A549 (cell line): ENCODE data around the gene TCF4. TPM values are rescaled to one million over a fixed set of nuclear protein-coding genes. Genes with fewer than 3 reads are reported as not detected.
A peak's percentile ranks its signal among the peaks of the same experiment; 100 is the strongest.

ENCODE experiments used
- ATAC-seq, 2 experiments: fragments of 200-7000 bp in 1 of 2; fragments of >200 bp in 1 of 2; cut with Nextera tagmentation in 1 of 2; cut with Tn5 transposase in 1 of 2; 3 replicates each; pipeline versions ENCODE4 v1.8.0 to v1.9.1; 2018 to 2020; ENCODE audit warnings: mild to moderate bottlenecking in 1 of 2, moderate library complexity in 1 of 2
- CTCF ChIA-PET: fragments of 300-600 bp; sonication (Branson Sonifier 250); formaldehyde crosslinking; extraction: SDS; loops from one replicate; lab custom pipeline; 2021; ENCODE audit warnings: antibody characterized with exemption, inconsistent platforms; lab: Yijun Ruan, JAX
- POLR2A ChIA-PET: fragments of 350-600 bp; formaldehyde crosslinking; extraction: SDS; loops from one replicate; lab custom pipeline; 2021; ENCODE audit warnings: antibody characterized with exemption, inconsistent platforms; lab: Yijun Ruan, JAX
- DNase-seq, 2 experiments: peaks; one replicate each; pipeline versions ENCODE4 v3.0.0 to v3.0.0-alpha.2; 2011 to 2016; ENCODE audit warnings: low read depth in 1 of 2, low spot score in 1 of 2
- FAIRE-seq: peaks from 2 replicates; lab custom pipeline; 2011; peaks lifted over from hg19 to GRCh38; lab: Jason Lieb, UNC
- H3K27ac ChIP-seq, 2 experiments: fragments of >200 bp; sonication (Bioruptor Twin); formaldehyde crosslinking; 3 replicates each; pipeline ENCODE4 v1.5.1; 2016 to 2017
- H3K4me1 ChIP-seq: fragments of >200 bp; sonication (Bioruptor Twin); formaldehyde crosslinking; 3 replicates; pipeline ENCODE4 v1.6.1; 2016
- H3K4me2 ChIP-seq: fragments of >200 bp; sonication (Bioruptor Twin); formaldehyde crosslinking; 3 replicates; pipeline ENCODE4 v1.6.1; 2016
- H3K4me3 ChIP-seq: fragments of >200 bp; sonication (Bioruptor Twin); formaldehyde crosslinking; 3 replicates; pipeline ENCODE4 v1.5.1; 2016
- H3K9me3 ChIP-seq: fragments of >200 bp; sonication (Bioruptor Twin); formaldehyde crosslinking; 3 replicates; pipeline ENCODE4 v1.6.1; 2016
- BHLHE40 ChIP-seq: IDR thresholded peaks from 2 replicates; pipeline ENCODE4 v1.6.1; 2012; ENCODE audit warnings: low read depth, low read length, inconsistent platforms
- CEBPB ChIP-seq, 2 experiments: fragments of >200 bp in 1 of 2; sonication (Bioruptor Twin) in 1 of 2; formaldehyde crosslinking in 1 of 2; IDR thresholded peaks; 2 replicates each; pipeline ENCODE4 v1.6.1; 2012 to 2016
- CHD4 ChIP-seq: fragments of 200-600 bp; sonication (generic); IDR thresholded peaks from 2 replicates; pipeline ENCODE4 v1.6.1; 2016; ENCODE audit warnings: antibody characterized with exemption, mild to moderate bottlenecking, borderline replicate concordance
- EP300 ChIP-seq, 2 experiments: fragments of >200 bp; sonication (Bioruptor Twin); formaldehyde crosslinking; IDR thresholded peaks; 2 replicates in 1 of 2; 3 replicates in 1 of 2; pipeline ENCODE4 v1.6.1; 2016 to 2017
- FOSL2 ChIP-seq, 2 experiments: fragments of 450-650 bp in 1 of 2; fragments of >200 bp in 1 of 2; sonication (Bioruptor Twin) in 1 of 2; formaldehyde crosslinking; IDR thresholded peaks; 2 replicates each; pipeline versions ENCODE4 v1.5.0 to v1.6.1; 2016 to 2020; ENCODE audit warnings: mild to moderate bottlenecking in 1 of 2, moderate library complexity in 1 of 2
- GATA3 ChIP-seq: IDR thresholded peaks from 2 replicates; pipeline ENCODE4 v1.6.1; 2012; ENCODE audit warnings: borderline replicate concordance
- HEYL ChIP-seq: fragments of 250-450 bp; sonication (Bioruptor Pico); IDR thresholded peaks from 2 replicates; pipeline ENCODE4 v1.8.0; 2021; ENCODE audit warnings: mild to moderate bottlenecking, moderate library complexity
- HOXA7 ChIP-seq: fragments of 250-450 bp; sonication (Bioruptor Pico); IDR thresholded peaks from 2 replicates; pipeline ENCODE4 v1.5.0; 2020; ENCODE audit warnings: mild to moderate bottlenecking, moderate library complexity
- KDM1A ChIP-seq: fragments of 200-600 bp; sonication (generic); IDR thresholded peaks from 2 replicates; pipeline ENCODE4 v1.6.1; 2016; ENCODE audit warnings: low read depth, mild to moderate bottlenecking
- NFE2L2 ChIP-seq: fragments of 150-350 bp; conservative IDR thresholded peaks from 2 replicates; pipeline ENCODE4 v1.6.1; 2014; ENCODE audit warnings: low read length
- NPAS2 ChIP-seq: fragments of 250-450 bp; sonication (Bioruptor Pico); IDR thresholded peaks from 2 replicates; pipeline ENCODE4 v1.8.0; 2022; ENCODE audit warnings: mild to moderate bottlenecking, moderate library complexity, borderline replicate concordance
- POLR2A ChIP-seq: IDR thresholded peaks from 2 replicates; pipeline ENCODE4 v1.6.1; 2012; ENCODE audit warnings: mild to moderate bottlenecking, low read length
- POLR2AphosphoS2 ChIP-seq: conservative IDR thresholded peaks from 2 replicates; pipeline ENCODE4 v1.6.1; 2012; ENCODE audit warnings: low read length, improper control_type of control experiment, inconsistent platforms
- RAD21 ChIP-seq, 2 experiments: fragments of >200 bp in 1 of 2; sonication (Bioruptor Twin) in 1 of 2; formaldehyde crosslinking in 1 of 2; IDR thresholded peaks in 1 of 2; conservative IDR thresholded peaks in 1 of 2; 2 replicates in 1 of 2; 3 replicates in 1 of 2; pipeline ENCODE4 v1.6.1; 2012 to 2018; ENCODE audit warnings: inconsistent platforms in 1 of 2
- RARB ChIP-seq: fragments of 250-450 bp; sonication (Bioruptor Pico); IDR thresholded peaks from 2 replicates; pipeline ENCODE4 v1.8.0; 2021; ENCODE audit warnings: mild to moderate bottlenecking, moderate library complexity
- RNF2 ChIP-seq: fragments of 200-600 bp; sonication (generic); IDR thresholded peaks from 2 replicates; pipeline ENCODE4 v1.6.1; 2016; ENCODE audit warnings: low read depth, mild to moderate bottlenecking, antibody characterized with exemption, moderate library complexity, borderline replicate concordance
- WGBS: methylation state at CpG from one replicate; pipeline ENCODE4 v1.1.6; 2017; ENCODE audit errors: missing lambda C conversion rate; 5-methylcytosine and 5-hydroxymethylcytosine counted together
- polyA plus RNA-seq, 4 experiments: library from polyadenylated mRNA; depleted of rRNA in 3 of 4; stranded (reverse); fragments of >200 nt; fragmentation: RNase III in 1 of 4; extraction: RNeasy Plus Mini Kit Qiagen cat#74134 plus additional on column Dnase treatment in 1 of 4; gene quantifications; 2 replicates in 3 of 4; 3 replicates in 1 of 4; pipeline ENCODE4 v1.2.3, GENCODE V29; 2011 to 2017
- TF ChIP-seq, protein P1 (sequence below): fragments of >200 bp; sonication (Bioruptor Twin); formaldehyde crosslinking; IDR thresholded peaks from 3 replicates; pipeline ENCODE4 v1.5.1; 2016
- TF ChIP-seq, protein P2 (sequence below): fragments of 200-600 bp; sonication (generic); IDR thresholded peaks from 2 replicates; pipeline ENCODE4 v1.6.1; 2016; ENCODE audit warnings: antibody characterized with exemption, mild to moderate bottlenecking, moderate library complexity
- TF ChIP-seq, protein P3 (sequence below): fragments of >200 bp; sonication (Bioruptor Twin); formaldehyde crosslinking; IDR thresholded peaks from 3 replicates; pipeline ENCODE4 v1.6.1; 2016
- TF ChIP-seq, protein P4 (sequence below): IDR thresholded peaks from 2 replicates; pipeline ENCODE4 v1.6.1; 2012

Gene TCF4
- polyA plus RNA-seq, 2 of the 4 experiments (the other 2 are of a cell fraction): 3.0 to 4.0 TPM

DNA sequence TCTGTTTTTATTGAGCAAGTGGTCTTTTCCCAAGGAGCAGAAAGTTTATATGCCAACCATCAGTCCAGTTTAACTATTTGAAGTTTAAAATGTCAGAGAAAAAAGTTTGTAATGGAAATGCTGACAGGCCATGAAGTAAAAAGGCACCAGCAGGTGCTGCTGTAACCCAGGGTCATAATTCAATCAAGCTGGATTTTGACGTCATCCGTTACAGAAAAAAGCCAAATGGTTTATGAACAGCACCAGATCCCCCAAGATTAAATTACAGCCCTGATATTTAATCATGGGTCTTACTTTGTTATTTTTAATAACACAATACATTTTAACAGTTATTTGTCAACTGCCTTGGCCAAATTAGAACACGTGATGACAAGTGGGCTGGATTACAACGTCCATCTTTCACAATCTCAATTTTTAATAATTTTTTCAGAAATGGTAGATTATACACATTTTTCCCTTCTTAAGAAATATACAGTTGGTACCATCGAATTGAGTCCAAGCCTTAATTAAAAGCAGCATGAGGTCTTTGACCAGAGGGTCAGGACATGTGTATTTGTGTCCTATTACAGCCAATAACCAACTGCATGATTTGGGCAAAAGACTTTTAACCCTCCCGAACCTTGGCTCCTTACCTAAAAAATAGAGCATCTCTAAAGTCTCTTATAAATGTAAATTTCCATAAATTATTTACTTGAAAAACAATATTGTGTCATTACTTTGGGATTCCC, 10.0 kb downstream of the TCF4 start:
- no peak for ATAC-seq
- 57% methylated on average over 6 of the region's 6 CpGs for WGBS
- Histone ChIP-seq H3K9me3 (no peaks in the 10 kb centered on the region), H3K4me2 (no peak overlapping the region), H3K27ac (no peak overlapping the region), H3K4me3 (no peak overlapping the region), H3K4me1 (no peaks in the 10 kb centered on the region)
- TF ChIP-seq RAD21 (conservative IDR thresholded peaks at IDR 0.05 in 1 of 2, IDR thresholded peaks at IDR 0.05 in 1 of 2): peak in 1 of 2 experiments; percentile 28; a peak in 2 of 5 replicates
- no peak for TF ChIP-seq NFE2L2
- TF ChIP-seq, protein P1, sequence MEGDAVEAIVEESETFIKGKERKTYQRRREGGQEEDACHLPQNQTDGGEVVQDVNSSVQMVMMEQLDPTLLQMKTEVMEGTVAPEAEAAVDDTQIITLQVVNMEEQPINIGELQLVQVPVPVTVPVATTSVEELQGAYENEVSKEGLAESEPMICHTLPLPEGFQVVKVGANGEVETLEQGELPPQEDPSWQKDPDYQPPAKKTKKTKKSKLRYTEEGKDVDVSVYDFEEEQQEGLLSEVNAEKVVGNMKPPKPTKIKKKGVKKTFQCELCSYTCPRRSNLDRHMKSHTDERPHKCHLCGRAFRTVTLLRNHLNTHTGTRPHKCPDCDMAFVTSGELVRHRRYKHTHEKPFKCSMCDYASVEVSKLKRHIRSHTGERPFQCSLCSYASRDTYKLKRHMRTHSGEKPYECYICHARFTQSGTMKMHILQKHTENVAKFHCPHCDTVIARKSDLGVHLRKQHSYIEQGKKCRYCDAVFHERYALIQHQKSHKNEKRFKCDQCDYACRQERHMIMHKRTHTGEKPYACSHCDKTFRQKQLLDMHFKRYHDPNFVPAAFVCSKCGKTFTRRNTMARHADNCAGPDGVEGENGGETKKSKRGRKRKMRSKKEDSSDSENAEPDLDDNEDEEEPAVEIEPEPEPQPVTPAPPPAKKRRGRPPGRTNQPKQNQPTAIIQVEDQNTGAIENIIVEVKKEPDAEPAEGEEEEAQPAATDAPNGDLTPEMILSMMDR: 0 out of 3 replicates have a peak, but pooled peaks have one; percentile 17
- ChIA-PET POLR2A (no interaction called here), CTCF (interaction anchor here (1.3 kb wide), 1 partner anchor 162 kb away, joined by 3 read pairs; no protein-coding TSS in a partner anchor)
- peak in 1 of 2 experiments; percentile 2 for DNase-seq
- FAIRE-seq: no peak

DNA sequence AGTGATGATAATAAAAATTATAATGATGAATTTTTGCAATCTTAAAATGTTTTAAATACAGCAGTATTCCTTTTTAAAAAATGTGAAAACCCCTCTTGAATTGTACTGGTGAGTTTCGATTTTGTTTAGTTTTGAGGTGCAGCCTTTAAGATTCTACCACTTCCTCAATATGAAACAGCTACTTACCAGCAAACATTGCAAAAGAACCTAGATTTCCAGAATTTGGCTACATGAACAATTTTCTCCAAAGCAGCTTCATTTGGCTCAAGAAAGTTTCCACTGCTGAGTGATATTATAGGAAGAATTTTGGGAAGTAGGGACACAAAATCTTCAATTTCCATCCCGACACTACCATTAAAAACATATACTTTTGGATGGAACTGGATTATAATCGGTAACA, 12.0 kb downstream of the TCF4 start:
- FAIRE-seq (no peak), ATAC-seq (no peak), DNase-seq (no peak)
- Histone ChIP-seq H3K4me1 (no peaks in the 10 kb centered on the region), H3K4me3 (no peak overlapping the region), H3K27ac (no peak overlapping the region), H3K4me2 (no peak overlapping the region), H3K9me3 (no peaks in the 10 kb centered on the region)
- whole genome bisulfite sequencing: 69% methylated on average over 3 of the region's 3 CpGs
- POLR2A ChIA-PET: no interaction called here
- CTCF ChIA-PET: interaction anchor here (0.8 kb wide), 1 partner anchor 1155 kb away, joined by 3 read pairs; no protein-coding TSS in a partner anchor
- TF ChIP-seq, protein P2, sequence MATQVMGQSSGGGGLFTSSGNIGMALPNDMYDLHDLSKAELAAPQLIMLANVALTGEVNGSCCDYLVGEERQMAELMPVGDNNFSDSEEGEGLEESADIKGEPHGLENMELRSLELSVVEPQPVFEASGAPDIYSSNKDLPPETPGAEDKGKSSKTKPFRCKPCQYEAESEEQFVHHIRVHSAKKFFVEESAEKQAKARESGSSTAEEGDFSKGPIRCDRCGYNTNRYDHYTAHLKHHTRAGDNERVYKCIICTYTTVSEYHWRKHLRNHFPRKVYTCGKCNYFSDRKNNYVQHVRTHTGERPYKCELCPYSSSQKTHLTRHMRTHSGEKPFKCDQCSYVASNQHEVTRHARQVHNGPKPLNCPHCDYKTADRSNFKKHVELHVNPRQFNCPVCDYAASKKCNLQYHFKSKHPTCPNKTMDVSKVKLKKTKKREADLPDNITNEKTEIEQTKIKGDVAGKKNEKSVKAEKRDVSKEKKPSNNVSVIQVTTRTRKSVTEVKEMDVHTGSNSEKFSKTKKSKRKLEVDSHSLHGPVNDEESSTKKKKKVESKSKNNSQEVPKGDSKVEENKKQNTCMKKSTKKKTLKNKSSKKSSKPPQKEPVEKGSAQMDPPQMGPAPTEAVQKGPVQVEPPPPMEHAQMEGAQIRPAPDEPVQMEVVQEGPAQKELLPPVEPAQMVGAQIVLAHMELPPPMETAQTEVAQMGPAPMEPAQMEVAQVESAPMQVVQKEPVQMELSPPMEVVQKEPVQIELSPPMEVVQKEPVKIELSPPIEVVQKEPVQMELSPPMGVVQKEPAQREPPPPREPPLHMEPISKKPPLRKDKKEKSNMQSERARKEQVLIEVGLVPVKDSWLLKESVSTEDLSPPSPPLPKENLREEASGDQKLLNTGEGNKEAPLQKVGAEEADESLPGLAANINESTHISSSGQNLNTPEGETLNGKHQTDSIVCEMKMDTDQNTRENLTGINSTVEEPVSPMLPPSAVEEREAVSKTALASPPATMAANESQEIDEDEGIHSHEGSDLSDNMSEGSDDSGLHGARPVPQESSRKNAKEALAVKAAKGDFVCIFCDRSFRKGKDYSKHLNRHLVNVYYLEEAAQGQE: no peak
- TF ChIP-seq HEYL (CRISPR knock-in tag) (no peak), CEBPB (IDR thresholded peaks at IDR 0.05) (no peak), FOSL2 (IDR thresholded peaks at IDR 0.05) (no peak), FOSL2 (CRISPR knock-in tag; IDR thresholded peaks at IDR 0.05) (no peak), CHD4 (no peak), GATA3 (no peak), EP300 (IDR thresholded peaks at IDR 0.05) (no peak), NPAS2 (no peak), POLR2A (no peak), HOXA7 (CRISPR knock-in tag) (no peak), RAD21 (conservative IDR thresholded peaks at IDR 0.05 in 1 of 2, IDR thresholded peaks at IDR 0.05 in 1 of 2) (no peak), KDM1A (no peak), RARB (no peak), BHLHE40 (no peak), RNF2 (no peak), POLR2AphosphoS2 (no peak)
- TF ChIP-seq, protein P1: no peak
- TF ChIP-seq, protein P3, sequence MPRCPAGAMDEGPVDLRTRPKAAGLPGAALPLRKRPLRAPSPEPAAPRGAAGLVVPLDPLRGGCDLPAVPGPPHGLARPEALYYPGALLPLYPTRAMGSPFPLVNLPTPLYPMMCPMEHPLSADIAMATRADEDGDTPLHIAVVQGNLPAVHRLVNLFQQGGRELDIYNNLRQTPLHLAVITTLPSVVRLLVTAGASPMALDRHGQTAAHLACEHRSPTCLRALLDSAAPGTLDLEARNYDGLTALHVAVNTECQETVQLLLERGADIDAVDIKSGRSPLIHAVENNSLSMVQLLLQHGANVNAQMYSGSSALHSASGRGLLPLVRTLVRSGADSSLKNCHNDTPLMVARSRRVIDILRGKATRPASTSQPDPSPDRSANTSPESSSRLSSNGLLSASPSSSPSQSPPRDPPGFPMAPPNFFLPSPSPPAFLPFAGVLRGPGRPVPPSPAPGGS: no peak
- TF ChIP-seq, protein P4, sequence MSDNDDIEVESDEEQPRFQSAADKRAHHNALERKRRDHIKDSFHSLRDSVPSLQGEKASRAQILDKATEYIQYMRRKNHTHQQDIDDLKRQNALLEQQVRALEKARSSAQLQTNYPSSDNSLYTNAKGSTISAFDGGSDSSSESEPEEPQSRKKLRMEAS: no peak
